Ishikawa (cell line): ENCODE data around the gene PWP1.

ENCODE experiments used
- EP300 ChIP-seq: IDR thresholded peaks from 2 replicates; pipeline ENCODE4 v1.6.1; 2012; ENCODE audit warnings: borderline replicate concordance
- FOXM1 ChIP-seq: IDR thresholded peaks from 2 replicates; pipeline ENCODE4 v1.6.1; 2012; ENCODE audit warnings: low read depth, borderline replicate concordance
- RAD21 ChIP-seq: IDR thresholded peaks from 2 replicates; pipeline ENCODE4 v1.6.1; 2012; ENCODE audit warnings: low read depth
- REST ChIP-seq: IDR thresholded peaks from 2 replicates; pipeline ENCODE4 v1.6.1; 2012; ENCODE audit warnings: low read depth, mild to moderate bottlenecking
- TCF12 ChIP-seq: IDR thresholded peaks from 2 replicates; pipeline ENCODE4 v1.6.1; 2012; ENCODE audit warnings: low read depth
- YY1 ChIP-seq: IDR thresholded peaks from 2 replicates; pipeline ENCODE4 v1.6.1; 2012; ENCODE audit warnings: low read depth
- ZBTB7A ChIP-seq: IDR thresholded peaks from 2 replicates; pipeline ENCODE4 v1.6.1; 2012; ENCODE audit warnings: low read depth

- TF ChIP-seq YY1, result no peak
- TF ChIP-seq ZBTB7A, result no peak
- no peak for TF ChIP-seq EP300
- no peak for TF ChIP-seq FOXM1
- TF ChIP-seq REST, result no peak
- TF ChIP-seq TCF12, result no peak
- no peak for TF ChIP-seq RAD21
Observed at GRCh38 chr12:107660861-107661415, 24.7 kb upstream of the PWP1 start.
